Measurements from ENCODE around the gene ZFYVE26. TPM values are rescaled to one million over a fixed set of nuclear protein-coding genes. Genes with fewer than 3 reads are reported as not detected.

Gene ZFYVE26
- 10 to 100 TPM; 19.9 to 20.7 TPM for total RNA-seq
- long read RNA-seq, partial matches to known transcripts: 2 of 5 reads
- long read RNA-seq, other reads (novel, unspliced or antisense): 3 of 5 reads

- ATAC-seq (peak; percentile 81), DNase-seq (peak; percentile 91 to 96)
- intact Hi-C loops (cut with DNase I, micrococcal nuclease): no loop called here
These were observed at the start of gene ZFYVE26 for GRCh38 chr14:67816326-67817002. Gene ZFYVE26, minus strand, starts transcription at chr14:67816590. Its CDS starts 627 bp downstream, at chr14:67815963.

- DNase-seq: no peak
- intact Hi-C loops (cut with DNase I, micrococcal nuclease): no loop called here
- no peak for ATAC-seq
These were observed 46.8 kb upstream of the ZFYVE26 start for GRCh38 chr14:67863223-67863622.

- ATAC-seq: no peak
- no peak for DNase-seq
- intact Hi-C loops (cut with DNase I, micrococcal nuclease): loop anchor here in 1 of 2 donors (10.0 kb wide), 1 partner anchor 46 kb away; no protein-coding TSS in a partner anchor
These were observed 42.9 kb upstream of the ZFYVE26 start for GRCh38 chr14:67859169-67859749.

GRCh38 chr14:67857778-67858350 is 41.5 kb upstream of the ZFYVE26 start:
- no peak for DNase-seq
- intact Hi-C loops (cut with DNase I, micrococcal nuclease): loop anchor here in 1 of 2 donors (10.0 kb wide), 1 partner anchor 47 kb away; no protein-coding TSS in a partner anchor
- no peak for ATAC-seq

GRCh38 chr14:67856827-67857226 is 40.4 kb upstream of the ZFYVE26 start:
- ATAC-seq (peak; percentile 70), DNase-seq (no peak)
- intact Hi-C loops (cut with DNase I, micrococcal nuclease): loop anchor here in 1 of 2 donors (10.0 kb wide), 1 partner anchor 48 kb away; no protein-coding TSS in a partner anchor

- ATAC-seq: peak; percentile 73
- DNase-seq: no peak
- intact Hi-C loops (cut with DNase I, micrococcal nuclease): loop anchor here in 1 of 2 donors (10.0 kb wide), 1 partner anchor 51 kb away; no protein-coding TSS in a partner anchor
These were observed 37.3 kb upstream of the ZFYVE26 start for GRCh38 chr14:67853715-67854114.

GRCh38 chr14:67852926-67853604 is 36.7 kb upstream of the ZFYVE26 start:
- intact Hi-C loops (cut with DNase I, micrococcal nuclease): loop anchor here in 1 of 2 donors (10.0 kb wide), 1 partner anchor 52 kb away; no protein-coding TSS in a partner anchor
- ATAC-seq (peak; percentile 24), DNase-seq (no peak)

- DNase-seq (peak in 1 of 2 donors; percentile 27), ATAC-seq (no peak)
- intact Hi-C loops (cut with DNase I, micrococcal nuclease): loop anchor here in 1 of 2 donors (10.0 kb wide), 1 partner anchor 53 kb away; no protein-coding TSS in a partner anchor
These were observed 35.5 kb upstream of the ZFYVE26 start for GRCh38 chr14:67851785-67852410.

- ATAC-seq (no peak), DNase-seq (no peak)
- intact Hi-C loops (cut with DNase I, micrococcal nuclease): loop anchor here in 1 of 2 donors (10.0 kb wide), 1 partner anchor 55 kb away; no protein-coding TSS in a partner anchor
These were observed 33.9 kb upstream of the ZFYVE26 start for GRCh38 chr14:67850066-67850830.

- intact Hi-C loops (cut with DNase I, micrococcal nuclease): no loop called here
- DNase-seq (no peak), ATAC-seq (no peak)
These were observed 29.7 kb upstream of the ZFYVE26 start for GRCh38 chr14:67846029-67846610.

GRCh38 chr14:67837011-67837624 is 20.7 kb upstream of the ZFYVE26 start:
- peak in 1 of 2 donors; percentile 72 for DNase-seq
- intact Hi-C loops (cut with DNase I, micrococcal nuclease): loop anchor here in 1 of 2 donors (10.0 kb wide), 1 partner anchor 998 kb away; no protein-coding TSS in a partner anchor
- peak; percentile 81 for ATAC-seq

GRCh38 chr14:67835596-67835995 is 19.2 kb upstream of the ZFYVE26 start:
- ATAC-seq (no peak), DNase-seq (no peak)
- intact Hi-C loops (cut with DNase I, micrococcal nuclease): loop anchor here in 1 of 2 donors (10.0 kb wide), 1 partner anchor 999 kb away; no protein-coding TSS in a partner anchor

GRCh38 chr14:67833403-67833802 is 17.0 kb upstream of the ZFYVE26 start:
- DNase-seq (no peak), ATAC-seq (no peak)
- intact Hi-C loops (cut with DNase I, micrococcal nuclease): loop anchor here in 1 of 2 donors (10.0 kb wide), 1 partner anchor 1001 kb away; no protein-coding TSS in a partner anchor

GRCh38 chr14:67831113-67831512 is 14.7 kb upstream of the ZFYVE26 start:
- intact Hi-C loops (cut with DNase I, micrococcal nuclease): loop anchor here in 1 of 2 donors (10.0 kb wide), 1 partner anchor 1004 kb away; no protein-coding TSS in a partner anchor
- DNase-seq: peak in 1 of 2 donors; percentile 18
- ATAC-seq: peak; percentile 98

- DNase-seq: no peak
- no peak for ATAC-seq
- intact Hi-C loops (cut with DNase I, micrococcal nuclease): no loop called here
These were observed 4.7 kb upstream of the ZFYVE26 start for GRCh38 chr14:67821121-67821520.

GRCh38 chr14:67820428-67820971 is 4.1 kb upstream of the ZFYVE26 start:
- peak; percentile 69 for ATAC-seq
- intact Hi-C loops (cut with DNase I, micrococcal nuclease): no loop called here

More at GRCh38 chr14:67820428-67820971, 4.1 kb upstream of the ZFYVE26 start:
- peak; percentile 32 to 64 for DNase-seq

Data from left colon (tissue), 2 donors.